Sigmoid colon (tissue), 7 donors: ENCODE data around the gene SLC25A14. TPM values are rescaled to one million over a fixed set of nuclear protein-coding genes. Genes with fewer than 3 reads are reported as not detected.

Experiments
- DNase-seq: peaks from one replicate; pipeline ENCODE4 v3.0.0-alpha.2; 2019
- H3K27ac ChIP-seq, 4 donors: fragments of 200-600 bp; sonication (generic); one replicate each; pipeline ENCODE4 v1.5.1; 2016 to 2019; ENCODE audit warnings: mild to moderate bottlenecking in 1 of 4
- H3K27me3 ChIP-seq, 3 donors: fragments of 200-600 bp; sonication (generic); one replicate each; pipeline ENCODE4 v1.5.1; 2019; ENCODE audit warnings: mild to moderate bottlenecking in 1 of 3
- H3K36me3 ChIP-seq, 4 donors: fragments of 200-600 bp; sonication (generic); one replicate each; pipeline ENCODE4 v1.5.1; 2016 to 2019
- H3K4me1 ChIP-seq, 4 donors: fragments of 200-600 bp; sonication (generic); one replicate each; pipeline ENCODE4 v1.5.1; 2017 to 2019
- H3K4me3 ChIP-seq, 4 donors: fragments of 200-600 bp; sonication (generic); one replicate each; pipeline ENCODE4 v1.5.1; 2017 to 2019; ENCODE audit warnings: mild to moderate bottlenecking in 2 of 4, moderate library complexity in 1 of 4
- H3K9me3 ChIP-seq, 4 donors: fragments of 200-600 bp in 3 of 4; sonication (generic) in 3 of 4; one replicate each; pipeline versions ENCODE4 v1.5.1 to v1.6.1; 2013 to 2019
- CTCF ChIP-seq, 4 experiments: fragments of 450-650 bp in 3 of 4; fragments of 200-600 bp in 1 of 4; IDR thresholded peaks; one replicate each; pipeline ENCODE4 v1.5.1; 2016 to 2019; ENCODE audit warnings: antibody characterized with exemption in 4 of 4, mild to moderate bottlenecking in 3 of 4, moderate library complexity in 2 of 4
- EP300 ChIP-seq, 4 donors: sonication (generic); formaldehyde crosslinking; IDR thresholded peaks; one replicate each; pipeline ENCODE4 v1.6.1; 2017; ENCODE audit warnings: antibody characterized with exemption in 4 of 4
- POLR2A ChIP-seq, 2 donors: fragments of 450-650 bp; IDR thresholded peaks; one replicate each; pipeline ENCODE4 v1.6.1; 2016; ENCODE audit warnings: antibody characterized with exemption in 2 of 2, mild to moderate bottlenecking in 2 of 2, moderate library complexity in 2 of 2
- POLR2AphosphoS5 ChIP-seq, 4 donors: sonication (generic); formaldehyde crosslinking; IDR thresholded peaks; one replicate each; pipeline ENCODE4 v1.6.1; 2017; ENCODE audit warnings: antibody characterized with exemption in 4 of 4
- WGBS, 2 donors: extraction: QIAGEN DNeasy Blood & Tissue Kit; methylation state at CpG; one replicate each; pipeline ENCODE4 v1.1.7; 2013; 5-methylcytosine and 5-hydroxymethylcytosine counted together
- intact Hi-C: fragments of 100-400 bp; cut with DNase I; formaldehyde crosslinking; loops from one replicate; pipeline ENCODE4 v1.15.1; 2023
- polyA plus RNA-seq, 3 donors: library from polyadenylated mRNA; stranded (reverse); fragments of 200-250 nt; gene quantifications; one replicate each; pipeline ENCODE4 v1.2.3, GENCODE V29; 2013
- total RNA-seq, 4 donors: library from RNA; depleted of rRNA; stranded (reverse); fragments of >200 nt; gene quantifications; one replicate each; pipeline ENCODE4 v1.1.0, GENCODE V29; 2016
- donor health status: healthy with polysubstance abuse.
- donor health status: Bipolar disorder and iron deficiency.
- donor health status: healthy.

The SLC25A14 gene
- total and polyA plus RNA-seq, 7 donors = 4.4 to 16.8 (median 10.0) TPM

- no peak for DNase-seq
- Histone ChIP-seq H3K27ac (no peak overlapping the region), H3K9me3 (no peaks in the 10 kb centered on the region), H3K27me3 (no peaks in the 10 kb centered on the region), H3K4me3 (no peak overlapping the region), H3K36me3 (no peaks in the 10 kb centered on the region), H3K4me1 (no peaks in the 10 kb centered on the region)
- intact Hi-C loops = no loop called here
- TF ChIP-seq POLR2A (IDR thresholded peaks at IDR 0.05) (no peak), CTCF (IDR thresholded peaks at IDR 0.05) (no peak), EP300 (IDR thresholded peaks at IDR 0.05) (no peak), POLR2AphosphoS5 (IDR thresholded peaks at IDR 0.05) (no peak)
Measured at GRCh38 chrX:130376077-130376476, 36.4 kb downstream of the SLC25A14 start.

DNA sequence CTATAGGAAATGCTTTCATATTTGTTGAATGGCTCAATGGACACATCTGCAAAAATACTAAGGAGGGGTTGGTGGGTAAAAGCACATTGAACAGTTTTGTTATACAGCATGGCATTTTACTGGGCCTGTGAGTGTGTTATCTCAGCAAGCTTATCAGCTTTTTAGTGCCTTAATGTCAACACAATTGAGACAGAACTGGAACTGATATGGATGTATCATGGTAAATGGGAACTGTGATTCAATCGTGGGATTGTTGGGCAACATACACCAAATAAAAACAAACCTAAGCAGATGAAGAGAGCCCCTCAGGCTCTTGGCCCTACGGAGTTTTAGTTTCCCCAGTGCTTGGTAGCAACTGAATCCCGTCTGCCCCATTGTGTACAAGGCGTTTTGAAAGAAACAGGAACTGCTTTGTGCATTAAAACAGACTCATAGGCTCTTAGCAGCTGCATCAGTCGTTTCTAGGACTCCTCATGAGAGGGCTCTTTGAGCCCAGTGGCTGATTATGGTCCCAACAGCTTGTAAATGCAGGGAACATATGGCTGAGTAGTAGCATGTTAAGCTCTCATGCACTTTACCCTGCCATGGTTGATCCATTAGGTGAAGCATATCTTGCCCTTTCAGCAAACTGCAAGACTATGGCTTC lies 38.4 kb downstream of the SLC25A14 start:
- intact Hi-C loops = no loop called here
- 8 to 41% methylated on average over 5 of the region's 5 CpGs for WGBS, 2 donors
- no peaks in the 10 kb centered on the region for H3K27me3 ChIP-seq
- no peak overlapping the region for H3K27ac ChIP-seq
- no peaks in the 10 kb centered on the region for H3K36me3 ChIP-seq
- no peak for DNase-seq
- TF ChIP-seq POLR2A (IDR thresholded peaks at IDR 0.05) = no peak
- no peak for TF ChIP-seq POLR2AphosphoS5 (IDR thresholded peaks at IDR 0.05)
- TF ChIP-seq CTCF (IDR thresholded peaks at IDR 0.05) = no peak
- no peak for TF ChIP-seq EP300 (IDR thresholded peaks at IDR 0.05)
- H3K4me3 ChIP-seq = no peak overlapping the region
- H3K9me3 ChIP-seq = no peaks in the 10 kb centered on the region
- no peaks in the 10 kb centered on the region for H3K4me1 ChIP-seq

DNA sequence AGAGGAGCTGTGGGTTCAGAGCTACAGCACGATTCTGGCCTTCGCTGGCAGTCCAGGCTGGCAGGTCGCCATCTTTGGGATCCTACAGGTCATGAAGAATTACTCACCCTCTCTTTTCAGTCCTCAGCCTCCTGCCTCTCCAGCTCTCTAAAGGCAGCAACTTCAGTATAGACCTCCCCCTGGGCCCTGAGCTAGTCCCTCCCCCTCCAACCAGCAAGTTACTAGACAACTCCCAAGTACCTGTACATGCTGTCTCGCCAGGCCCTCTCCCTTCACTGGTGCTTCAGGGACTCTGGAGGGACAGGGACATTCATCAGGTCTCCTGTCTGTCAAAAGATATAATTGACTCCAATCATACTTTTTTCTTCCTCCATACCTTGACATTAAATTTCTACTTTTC lies 45.8 kb downstream of the SLC25A14 start, which contains the start of gene GPR119:
GPR119 (minus strand) TSS at position 155 of the 400 bp plus-strand sequence. CDS start 227 bp downstream, outside the sequence.
- no peak within 1 kb of the TSS for H3K27ac ChIP-seq
- TF ChIP-seq CTCF (IDR thresholded peaks at IDR 0.05) (no peak), POLR2AphosphoS5 (IDR thresholded peaks at IDR 0.05) (no peak), POLR2A (IDR thresholded peaks at IDR 0.05) (no peak), EP300 (IDR thresholded peaks at IDR 0.05) (no peak)
- 82 to 89% methylated on average over 4 of the region's 4 CpGs for WGBS, 2 donors

GRCh38 chrX:130386408-130386808 lies 46.7 kb downstream of the SLC25A14 start:
- 64 to 76% methylated on average over 5 of the region's 5 CpGs for WGBS, 2 donors
- Histone ChIP-seq H3K36me3 (no peaks in the 10 kb centered on the region), H3K9me3 (no peaks in the 10 kb centered on the region)

More for the DNA sequence above, 45.8 kb downstream of the SLC25A14 start, which contains the start of gene GPR119:
- Histone ChIP-seq H3K27me3 (no peaks in the 10 kb centered on the region), H3K36me3 (no peaks in the 10 kb centered on the region), H3K4me1 (no peaks in the 10 kb centered on the region), H3K9me3 (no peaks in the 10 kb centered on the region), H3K4me3 (no peak within 1 kb of the TSS)
- DNase-seq = no peak
- intact Hi-C loops = no loop called here

DNA sequence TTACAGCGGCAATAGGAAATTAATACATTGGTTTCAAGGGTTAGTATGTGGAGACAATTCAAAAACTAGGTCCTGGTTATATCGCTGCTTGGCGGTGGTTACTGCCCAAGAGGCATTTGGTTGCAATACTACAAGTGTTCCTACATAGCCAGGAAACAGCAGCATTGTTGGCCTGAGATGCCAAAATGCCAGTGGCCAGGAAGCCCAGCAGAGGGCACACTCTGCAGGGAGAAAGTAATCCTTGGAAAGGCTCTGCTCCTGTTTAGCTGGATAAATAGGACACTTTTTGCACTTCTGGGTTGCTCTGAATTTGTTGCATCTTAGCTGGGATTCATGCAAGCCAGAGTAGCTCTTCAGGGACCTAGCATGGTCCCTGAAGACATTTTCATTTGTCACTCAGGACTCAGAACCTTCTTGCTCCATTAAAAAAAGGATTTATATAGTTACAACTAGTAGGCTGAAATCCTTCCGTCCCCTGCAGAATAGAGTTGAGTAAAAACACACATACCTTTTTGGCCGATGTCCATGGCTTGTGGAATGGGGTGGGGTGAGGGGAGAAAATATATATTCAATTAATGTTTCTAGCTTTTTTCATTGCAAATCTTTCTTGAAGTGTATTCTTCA lies 53.8 kb downstream of the SLC25A14 start:
- no peak overlapping the region for H3K4me3 ChIP-seq
- no peaks in the 10 kb centered on the region for H3K36me3 ChIP-seq
- H3K27ac ChIP-seq = no peak overlapping the region
- intact Hi-C loops = no loop called here
- no peaks in the 10 kb centered on the region for H3K4me1 ChIP-seq
- H3K27me3 ChIP-seq = peaks cover 0 to 3% (median 0%) of the 10 kb centered on the region in 3 donors
- WGBS, 2 donors = 24 to 45% methylated on average over 5 of the region's 5 CpGs
- TF ChIP-seq CTCF (IDR thresholded peaks at IDR 0.05) (peak in 2 of 4 experiments; percentile 21 to 49), POLR2A (IDR thresholded peaks at IDR 0.05) (no peak), EP300 (IDR thresholded peaks at IDR 0.05) (no peak), POLR2AphosphoS5 (IDR thresholded peaks at IDR 0.05) (no peak)
- no peak for DNase-seq
- no peaks in the 10 kb centered on the region for H3K9me3 ChIP-seq

More at GRCh38 chrX:130386408-130386808, 46.7 kb downstream of the SLC25A14 start:
- Histone ChIP-seq H3K4me3 (no peak overlapping the region), H3K27ac (no peak overlapping the region), H3K27me3 (no peaks in the 10 kb centered on the region), H3K4me1 (no peaks in the 10 kb centered on the region)
- DNase-seq = no peak
- TF ChIP-seq POLR2A (IDR thresholded peaks at IDR 0.05) (no peak), EP300 (IDR thresholded peaks at IDR 0.05) (no peak)
- intact Hi-C loops = no loop called here
